Airway epithelial cell (primary cell): ENCODE measurements around the gene ZDHHC14. TPM values are rescaled to one million over a fixed set of nuclear protein-coding genes. Genes with fewer than 3 reads are reported as not detected.

Experiments used
- total RNA-seq: library from RNA; depleted of rRNA; stranded (reverse); fragments of >200 nt; gene quantifications from 2 replicates; pipeline ENCODE4 v1.2.3, GENCODE V29; 2015

The ZDHHC14 gene
- 1.4 and 4.2 TPM in 2 replicates for total RNA-seq

DNA sequence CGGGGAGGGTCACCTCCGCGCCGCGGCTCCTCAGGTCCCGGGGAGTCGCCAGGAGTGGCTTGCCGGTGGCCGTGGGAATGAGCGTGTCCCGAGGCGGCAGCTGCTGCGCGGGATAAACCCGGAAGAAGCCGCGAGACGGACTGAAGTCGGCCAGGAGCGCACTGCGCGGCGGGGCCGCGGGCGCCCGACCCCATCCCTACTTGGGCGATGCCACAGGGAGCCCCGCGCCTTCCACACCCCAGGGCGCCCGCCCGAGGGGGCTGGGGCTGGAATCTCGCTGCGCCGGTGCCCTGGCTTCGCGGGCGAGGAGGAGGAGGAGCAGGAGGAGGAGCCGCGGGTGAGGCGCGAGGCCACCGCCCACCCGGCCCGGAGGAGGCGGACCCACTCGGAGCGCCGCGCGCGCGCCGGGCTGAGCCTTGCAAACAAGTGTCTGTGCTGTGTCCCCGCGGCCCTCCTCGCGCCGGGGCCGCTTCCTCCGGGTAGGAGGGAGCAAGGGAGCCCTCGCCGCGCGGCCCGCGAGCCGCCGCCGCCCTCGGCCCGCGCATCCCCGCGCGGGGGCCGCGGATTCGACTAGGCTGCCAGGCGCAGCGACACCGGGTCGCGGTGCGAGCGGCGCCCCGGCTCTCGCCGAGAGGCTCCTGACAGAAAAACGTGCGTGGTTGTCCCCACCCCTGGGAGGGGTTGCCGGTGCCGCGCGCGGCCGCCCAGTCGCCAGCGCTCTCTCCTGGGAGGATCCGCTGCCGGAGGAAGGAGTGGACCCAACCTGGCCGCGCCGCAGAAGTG, at the start of gene ZDHHC14:
Gene ZDHHC14, plus strand, starts transcription at position 412 of the 783 bp plus-strand sequence.

Other genes starting within 250 kb of the ZDHHC14 start
- 5.4 and 5.5 TPM in 2 replicates for gene TMEM242, start 57.7 kb upstream of the ZDHHC14 start, total RNA-seq